GM21576 (cell line): ENCODE data around the gene TRAPPC10.

Experiments
- ATAC-seq: cut with Tn5 transposase; IDR thresholded peaks from one replicate; pipeline ENCODE4 v1.9.1; 2021; ENCODE audit warnings: mild to moderate bottlenecking, moderate library complexity; ENCODE audit not compliant: unreplicated experiment

Gene TRAPPC10

DNA sequence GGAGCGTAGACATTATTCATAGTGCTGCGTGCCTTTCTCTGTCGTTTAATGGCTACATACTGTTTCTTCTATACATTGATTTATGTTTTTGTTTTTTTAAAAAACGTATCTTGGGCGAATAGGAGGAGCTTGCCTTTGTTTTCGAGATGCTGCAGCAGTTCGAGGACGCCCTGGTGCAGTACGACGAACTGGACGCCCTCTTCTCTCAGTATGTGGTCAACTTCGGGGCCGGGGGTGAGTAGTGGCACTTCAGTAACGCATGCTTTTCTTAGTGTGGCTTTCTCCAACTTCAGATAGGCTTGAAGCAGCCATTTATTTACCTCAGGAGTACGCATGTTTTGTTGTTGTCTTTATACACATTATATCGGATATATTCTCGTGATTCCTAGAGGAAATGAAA lies 46.9 kb downstream of the TRAPPC10 start:
- ATAC-seq = no peak

DNA sequence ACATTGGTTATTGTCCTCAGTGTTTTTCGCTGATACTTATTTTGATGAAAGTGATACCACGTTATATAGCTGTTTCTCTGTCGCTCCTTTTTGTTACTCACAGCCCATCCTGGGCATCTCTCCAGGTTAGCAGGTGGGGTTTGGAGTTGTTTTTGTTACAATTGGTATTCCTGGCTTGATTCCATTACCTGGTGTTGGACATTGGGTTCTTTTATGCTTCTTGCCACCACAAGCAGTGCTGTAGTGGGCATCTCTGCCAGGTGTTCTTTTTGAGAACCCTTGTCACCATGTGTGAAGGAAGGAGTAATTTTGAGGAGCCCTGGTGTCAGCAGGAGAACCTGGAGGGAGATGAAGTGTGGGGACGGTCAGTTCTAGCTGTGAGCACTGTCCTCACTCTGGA lies 47.6 kb downstream of the TRAPPC10 start:
- ATAC-seq = no peak

DNA sequence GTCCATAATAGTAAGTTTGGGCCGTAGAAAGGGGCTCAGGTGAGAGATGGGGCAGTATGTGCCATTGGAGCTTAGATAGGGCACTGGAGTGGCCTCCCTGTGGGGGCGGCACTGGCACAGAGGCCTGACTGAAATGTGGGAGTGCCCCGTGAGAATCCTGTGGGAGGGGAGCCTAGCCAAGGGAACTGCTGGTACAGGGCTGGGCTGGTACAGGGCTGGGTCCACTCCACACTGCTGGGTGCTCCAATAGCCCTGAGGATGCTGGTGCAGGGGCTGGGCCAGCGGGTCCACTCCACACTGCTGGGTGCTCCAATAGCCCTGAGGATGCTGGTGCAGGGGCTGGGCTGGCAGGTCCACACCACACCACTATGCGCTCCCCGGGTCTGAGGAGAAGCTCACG lies 50.3 kb downstream of the TRAPPC10 start:
- ATAC-seq = no peak

DNA sequence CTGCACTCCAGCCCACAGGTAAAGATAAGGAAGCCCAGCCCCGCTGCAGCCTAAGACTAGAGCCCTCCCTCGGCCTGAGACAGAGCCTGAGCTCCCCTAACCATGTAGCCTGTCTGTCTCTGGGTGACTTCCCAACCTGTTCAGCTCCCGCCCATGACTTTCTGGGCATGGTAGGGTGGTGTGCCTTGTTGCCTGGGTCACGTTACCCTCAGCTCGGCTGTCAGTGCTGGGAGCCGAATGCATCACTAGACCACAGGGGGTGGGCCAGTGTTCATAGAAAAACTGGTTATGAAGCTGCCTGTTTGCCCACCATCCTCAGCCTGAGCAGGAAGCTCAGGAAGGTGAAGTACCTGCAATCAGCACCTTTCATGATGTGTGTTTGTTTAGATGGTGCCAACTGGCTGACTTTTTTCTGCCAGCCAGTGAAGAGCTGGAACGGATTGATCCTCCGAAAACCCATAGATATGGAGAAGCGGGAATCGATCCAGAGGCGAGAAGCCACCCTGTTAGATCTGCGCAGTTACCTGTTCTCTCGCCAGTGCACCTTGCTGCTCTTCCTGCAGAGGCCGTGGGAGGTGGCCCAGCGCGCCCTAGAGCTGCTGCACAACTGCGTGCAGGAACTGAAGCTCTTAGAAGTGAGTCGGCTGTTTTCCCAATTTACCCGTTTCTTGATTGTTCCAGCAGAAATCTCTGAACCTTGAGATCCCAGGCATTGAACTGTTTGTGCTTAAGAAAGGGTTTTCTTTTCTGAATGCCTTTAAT lies 51.2 kb downstream of the TRAPPC10 start:
- no peak for ATAC-seq

DNA sequence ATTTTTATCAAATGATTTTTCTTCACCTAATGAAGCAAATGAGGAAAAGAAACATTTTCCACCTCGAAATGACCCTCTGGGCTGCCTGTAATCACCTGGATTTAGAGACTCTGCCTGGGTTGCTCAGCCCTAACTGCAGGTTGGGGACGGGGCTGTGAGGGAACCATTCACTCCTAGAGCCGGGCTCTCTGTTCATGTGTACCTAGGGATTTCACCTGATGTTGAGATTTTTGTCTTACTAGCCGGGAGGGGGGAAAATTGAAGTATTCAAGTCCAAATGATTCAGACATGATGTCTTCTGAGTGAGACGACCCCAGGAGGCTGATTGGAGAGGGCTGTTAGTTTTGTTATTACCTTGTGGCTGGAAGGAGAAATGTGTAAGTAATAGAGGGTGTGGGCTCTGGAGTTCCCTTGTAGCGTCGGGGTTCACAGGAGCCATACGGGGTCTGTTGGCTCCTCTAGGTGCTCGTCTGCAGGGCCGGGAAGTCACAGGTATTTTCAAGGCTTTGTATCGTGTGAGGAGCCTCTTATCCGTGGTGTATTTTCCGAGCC lies 52.8 kb downstream of the TRAPPC10 start:
- no peak for ATAC-seq

DNA sequence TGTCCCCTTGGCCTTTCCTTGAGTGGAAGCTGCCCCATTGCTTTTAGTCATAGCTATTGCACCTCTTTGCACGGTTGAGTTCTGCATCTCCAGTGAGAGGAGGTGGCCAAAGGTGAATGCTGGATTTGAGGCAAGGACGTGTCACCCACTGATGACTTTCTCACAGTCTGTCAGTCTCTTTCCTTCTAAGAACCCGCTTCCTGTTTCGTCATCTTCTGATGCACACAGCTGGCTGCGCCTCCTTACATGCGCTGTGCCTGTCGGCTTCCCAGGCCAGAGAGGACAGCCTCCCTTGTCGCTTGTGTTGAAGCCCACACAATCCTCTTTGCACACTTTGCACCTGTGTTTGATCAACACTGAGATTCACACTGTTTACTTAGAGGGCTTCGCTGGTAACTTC lies 53.3 kb downstream of the TRAPPC10 start:
- ATAC-seq = peak; percentile 56

DNA sequence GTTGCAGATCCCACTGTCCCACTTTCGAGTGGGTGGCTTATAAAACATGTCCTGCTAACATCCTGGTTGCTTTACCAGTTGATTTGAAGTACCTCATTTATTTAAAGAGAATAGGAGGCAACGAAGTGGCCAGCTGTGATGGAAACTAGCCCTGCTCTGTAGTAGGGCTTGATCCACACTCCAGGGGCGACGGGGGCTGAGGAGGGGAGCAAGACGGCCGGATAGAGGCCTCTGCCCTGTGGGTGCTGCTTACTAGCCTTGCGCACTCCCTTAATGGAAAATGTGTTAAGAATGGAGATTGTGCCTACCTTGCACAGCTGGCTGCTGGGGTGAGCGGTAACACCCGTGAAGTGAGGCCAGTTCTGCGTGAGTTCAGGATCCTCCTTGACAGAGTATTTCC lies 54.0 kb downstream of the TRAPPC10 start:
- ATAC-seq = no peak

DNA sequence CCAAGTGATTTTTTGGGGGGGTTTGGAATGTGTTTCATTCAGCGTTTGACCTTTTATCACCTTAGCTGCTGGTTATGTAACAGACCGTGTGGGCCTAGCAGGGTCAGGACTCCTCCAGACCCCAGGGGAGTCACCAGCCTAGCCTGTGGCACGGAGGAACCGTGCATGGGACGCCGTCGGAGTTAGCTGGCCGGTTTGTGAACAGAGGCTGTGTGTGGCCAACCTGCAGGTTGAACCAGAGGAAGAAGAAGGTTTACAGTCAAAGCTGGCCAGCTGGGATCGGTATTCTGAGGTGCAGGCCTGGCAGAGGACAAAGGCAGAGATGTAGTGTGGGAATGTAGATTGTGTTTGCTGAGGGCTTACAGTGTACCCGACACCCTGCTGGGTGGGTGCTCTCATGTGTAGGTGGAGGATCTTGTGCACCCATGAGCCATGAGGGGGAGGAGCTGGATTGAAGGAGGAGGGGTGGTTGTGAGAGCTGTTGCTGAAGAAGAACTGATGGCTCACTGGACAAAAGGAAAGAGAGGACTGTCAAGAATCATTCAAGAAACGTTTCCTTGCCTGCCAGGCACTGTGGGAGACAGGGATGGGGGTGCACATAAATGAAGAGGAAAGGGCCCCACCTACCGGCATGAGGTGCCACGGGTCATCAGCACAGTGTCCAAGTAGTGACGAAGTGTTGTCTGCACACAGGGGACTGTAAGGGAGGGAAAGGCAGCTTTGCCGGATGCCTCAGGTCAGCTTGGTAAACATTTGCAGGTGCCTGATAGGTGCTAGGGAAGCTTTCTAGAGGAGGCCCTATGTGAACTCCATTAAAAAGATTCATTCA lies 55.1 kb downstream of the TRAPPC10 start:
- ATAC-seq = no peak

DNA sequence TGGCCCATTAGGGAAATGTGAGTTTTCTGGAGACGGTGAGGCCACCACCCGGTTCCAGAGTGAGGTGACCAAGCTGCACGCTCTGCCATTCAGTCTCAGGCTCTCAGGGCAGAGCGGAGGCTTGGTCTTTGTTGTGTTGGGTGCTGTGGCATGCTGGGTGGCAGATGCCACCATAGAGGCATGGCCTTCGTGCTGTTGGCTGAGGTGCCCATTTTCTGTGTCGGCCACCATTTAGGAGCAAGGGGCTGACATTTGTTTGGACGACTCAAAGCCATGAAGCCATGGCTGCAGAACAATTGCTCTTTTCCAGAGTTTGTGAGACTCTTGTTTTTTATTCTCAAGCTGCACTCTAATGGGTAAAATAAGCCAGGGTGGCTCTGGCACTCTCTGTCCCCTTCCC lies 58.3 kb downstream of the TRAPPC10 start:
- ATAC-seq = no peak

DNA sequence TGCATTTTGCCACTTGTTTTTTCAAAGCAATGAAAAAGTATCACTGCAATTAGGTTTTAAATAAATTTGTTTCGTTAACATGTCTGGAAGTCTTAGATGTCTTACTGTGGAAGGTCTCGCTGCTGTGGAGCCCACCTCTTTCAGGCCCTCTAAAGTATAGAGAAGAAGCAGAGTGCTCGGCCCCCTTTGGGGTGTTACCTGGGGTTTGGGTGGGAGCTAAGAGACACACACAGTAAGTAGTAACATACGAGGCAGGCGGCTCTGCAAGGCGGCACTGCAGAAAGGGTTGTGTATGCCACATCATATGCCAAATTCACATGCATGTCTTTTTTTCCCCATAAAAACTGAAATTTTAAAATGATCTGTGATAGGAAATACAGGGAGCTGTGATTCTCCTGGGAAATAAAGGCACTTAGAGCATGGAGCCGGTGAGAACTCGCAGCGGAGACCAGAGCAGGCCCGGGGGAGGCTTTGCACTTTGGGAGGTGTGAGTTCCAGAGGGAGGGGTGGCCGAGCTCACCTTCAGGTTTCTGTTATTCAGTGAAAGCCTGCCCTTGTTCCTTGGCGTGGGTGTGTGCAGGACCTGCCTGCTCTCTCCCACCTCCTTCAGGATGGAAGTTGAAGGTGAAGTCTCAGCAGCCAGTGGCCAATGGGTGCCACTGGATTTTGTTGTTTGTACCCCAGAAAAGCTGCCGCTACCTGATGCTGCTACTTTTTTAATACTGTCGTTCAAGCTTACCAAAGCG lies 59.4 kb downstream of the TRAPPC10 start:
- ATAC-seq = no peak

DNA sequence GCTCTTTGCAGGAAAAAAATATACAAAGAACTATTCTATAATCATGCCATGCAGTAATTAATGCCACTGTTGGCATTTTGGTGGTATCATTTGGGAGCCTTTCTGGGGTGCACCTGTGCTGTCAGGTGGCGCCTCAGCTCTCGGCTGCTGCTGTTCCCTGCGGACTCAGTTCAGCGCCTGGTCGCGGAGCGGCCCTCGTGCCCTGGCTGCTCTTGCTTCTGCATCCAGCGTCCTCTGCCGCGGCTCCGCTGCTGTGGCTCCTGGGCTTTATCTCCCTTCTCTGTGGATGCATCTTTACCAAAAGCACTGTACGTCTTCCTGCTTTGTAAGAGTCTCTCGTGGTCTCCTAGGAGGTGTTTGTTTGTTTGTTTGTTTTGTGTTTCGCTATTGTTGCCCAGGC lies 60.0 kb downstream of the TRAPPC10 start:
- no peak for ATAC-seq

DNA sequence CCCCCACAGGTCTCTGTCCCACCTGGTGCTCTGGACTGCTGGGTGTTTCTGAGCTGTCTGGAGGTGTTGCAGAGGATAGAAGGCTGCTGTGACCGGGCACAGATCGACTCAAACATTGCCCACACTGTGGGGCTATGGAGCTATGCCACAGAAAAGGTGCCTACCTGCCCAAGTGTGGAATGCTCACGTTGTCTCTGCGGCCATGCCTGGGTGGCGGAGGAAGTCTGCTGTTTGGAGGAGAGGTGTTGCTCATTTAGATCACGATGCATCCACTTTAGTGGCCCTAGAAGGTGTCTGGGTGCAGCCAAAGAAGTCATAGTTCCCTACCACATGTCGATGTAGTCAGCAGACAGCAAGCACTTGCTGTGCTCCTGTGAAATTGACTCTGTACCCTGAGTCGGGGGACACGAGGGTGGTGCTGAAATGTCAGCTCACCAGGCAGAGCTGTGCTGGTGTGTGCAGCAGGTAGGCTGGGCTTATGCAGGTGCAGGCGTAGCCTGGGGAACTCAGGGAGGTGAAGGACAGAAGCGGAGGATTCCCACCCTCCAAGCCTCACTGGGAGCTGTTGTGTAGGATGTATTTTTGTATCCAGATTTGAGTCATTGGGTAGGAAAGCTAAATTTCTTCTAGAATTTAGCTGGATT lies 62.3 kb downstream of the TRAPPC10 start:
- no peak for ATAC-seq

DNA sequence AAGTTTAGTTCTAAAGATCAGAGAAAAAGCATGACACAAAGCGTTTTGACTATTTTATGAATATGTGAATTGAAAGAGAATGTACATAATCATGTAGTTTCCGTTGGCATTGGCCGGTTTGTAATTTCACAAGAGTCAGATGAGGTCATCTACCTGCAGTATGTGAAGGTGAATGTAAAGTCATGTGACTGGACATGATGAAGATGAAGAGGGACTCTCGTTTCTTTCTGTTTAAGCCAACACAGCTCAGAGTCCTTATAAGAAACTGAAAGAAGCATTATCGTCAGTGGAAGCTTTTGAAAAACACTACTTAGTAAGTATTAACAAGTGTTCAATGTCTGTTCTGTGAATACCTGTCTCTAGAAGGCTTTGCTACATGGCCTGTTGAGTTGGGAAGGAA lies 64.2 kb downstream of the TRAPPC10 start:
- no peak for ATAC-seq

DNA sequence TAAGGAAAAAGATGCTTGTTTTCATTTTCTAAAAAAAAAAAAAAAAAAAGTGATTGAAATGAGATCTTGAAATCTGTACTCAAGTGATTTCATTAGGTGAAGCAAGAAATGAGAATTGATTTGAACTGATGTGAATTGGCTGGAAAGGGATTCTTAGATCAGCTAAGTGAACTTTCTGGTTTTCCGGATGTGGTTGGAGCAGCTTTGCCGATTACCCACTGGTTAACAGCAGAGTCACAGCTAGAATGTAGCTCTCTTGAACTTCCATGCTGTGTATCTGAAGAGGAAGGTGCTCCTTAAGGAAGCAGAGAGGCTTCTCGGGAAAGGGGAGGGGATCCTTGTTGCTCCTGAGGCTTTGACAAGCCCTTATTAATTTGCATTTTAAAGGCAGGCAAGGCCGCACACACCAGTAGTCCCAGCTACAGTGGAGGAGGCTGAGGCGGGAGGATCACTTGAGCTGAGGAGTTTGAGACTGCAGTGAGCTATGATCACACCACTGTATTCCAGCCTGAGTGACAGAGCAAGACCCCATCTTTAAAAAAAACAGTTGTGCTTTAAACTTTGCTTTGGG lies 66.4 kb downstream of the TRAPPC10 start:
- ATAC-seq = no peak

DNA sequence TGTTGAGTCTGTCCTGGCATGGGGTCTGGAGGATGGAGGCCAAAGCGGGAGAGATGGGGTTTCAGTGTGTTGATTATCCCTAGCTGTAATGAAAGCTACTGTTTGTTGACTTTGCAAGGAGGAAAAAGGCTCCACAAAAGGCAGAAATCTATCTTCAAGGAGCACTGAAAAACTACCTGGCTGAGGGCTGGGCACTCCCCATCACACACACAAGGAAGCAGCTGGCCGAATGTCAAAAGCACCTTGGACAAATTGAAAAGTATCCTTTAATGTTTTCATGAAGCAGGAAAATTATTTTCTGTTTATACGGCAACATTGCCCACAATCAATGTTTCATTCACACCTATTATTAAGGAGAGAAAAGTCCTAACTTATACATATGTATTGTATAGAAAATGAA lies 67.3 kb downstream of the TRAPPC10 start:
- no peak for ATAC-seq

DNA sequence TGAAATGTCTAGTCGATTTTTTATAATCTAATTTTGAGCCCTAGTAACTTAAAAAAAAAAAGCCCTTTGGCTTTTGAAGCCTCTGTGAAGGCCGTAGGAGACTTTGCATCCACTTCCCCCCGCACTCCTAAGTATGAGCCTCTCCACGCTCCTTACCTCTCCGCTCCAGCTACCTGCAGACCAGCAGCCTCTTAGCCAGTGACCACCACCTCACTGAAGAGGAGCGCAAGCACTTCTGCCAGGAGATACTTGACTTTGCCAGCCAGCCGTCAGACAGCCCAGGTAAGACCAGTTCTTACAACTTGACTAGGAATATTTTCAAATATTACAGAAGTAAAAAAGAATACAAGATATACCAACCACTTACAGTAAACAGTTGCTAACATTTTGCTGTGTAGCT lies 67.7 kb downstream of the TRAPPC10 start:
- no peak for ATAC-seq

DNA sequence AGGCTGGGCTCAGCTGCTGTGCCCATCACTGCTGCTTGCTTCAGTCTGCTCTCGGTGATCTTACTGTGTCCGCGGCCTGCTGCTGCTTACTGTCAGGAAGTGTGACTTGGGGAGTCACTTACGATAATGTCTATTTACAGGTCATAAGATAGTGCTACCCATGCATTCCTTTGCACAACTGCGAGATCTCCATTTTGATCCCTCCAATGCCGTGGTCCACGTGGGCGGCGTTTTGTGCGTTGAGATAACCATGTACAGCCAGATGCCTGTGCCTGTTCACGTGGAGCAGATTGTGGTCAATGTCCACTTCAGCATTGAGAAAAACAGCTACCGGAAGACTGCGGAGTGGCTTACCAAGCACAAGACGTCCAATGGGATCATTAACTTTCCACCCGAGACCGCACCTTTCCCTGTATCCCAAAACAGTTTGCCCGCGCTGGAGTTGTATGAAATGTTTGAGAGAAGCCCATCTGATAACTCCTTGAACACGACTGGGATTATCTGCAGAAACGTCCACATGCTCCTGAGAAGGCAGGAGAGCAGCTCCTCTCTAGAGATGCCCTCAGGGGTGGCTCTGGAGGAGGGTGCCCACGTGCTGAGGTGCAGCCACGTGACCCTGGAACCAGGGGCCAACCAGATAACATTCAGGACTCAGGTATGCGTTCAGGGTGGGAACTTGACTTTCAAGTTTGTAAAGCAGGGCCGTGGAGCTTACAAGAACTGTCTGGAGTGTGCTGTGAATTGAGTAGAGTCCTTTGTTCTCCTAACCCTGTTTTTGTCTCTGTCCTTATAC lies 70.7 kb downstream of the TRAPPC10 start:
- ATAC-seq = no peak

DNA sequence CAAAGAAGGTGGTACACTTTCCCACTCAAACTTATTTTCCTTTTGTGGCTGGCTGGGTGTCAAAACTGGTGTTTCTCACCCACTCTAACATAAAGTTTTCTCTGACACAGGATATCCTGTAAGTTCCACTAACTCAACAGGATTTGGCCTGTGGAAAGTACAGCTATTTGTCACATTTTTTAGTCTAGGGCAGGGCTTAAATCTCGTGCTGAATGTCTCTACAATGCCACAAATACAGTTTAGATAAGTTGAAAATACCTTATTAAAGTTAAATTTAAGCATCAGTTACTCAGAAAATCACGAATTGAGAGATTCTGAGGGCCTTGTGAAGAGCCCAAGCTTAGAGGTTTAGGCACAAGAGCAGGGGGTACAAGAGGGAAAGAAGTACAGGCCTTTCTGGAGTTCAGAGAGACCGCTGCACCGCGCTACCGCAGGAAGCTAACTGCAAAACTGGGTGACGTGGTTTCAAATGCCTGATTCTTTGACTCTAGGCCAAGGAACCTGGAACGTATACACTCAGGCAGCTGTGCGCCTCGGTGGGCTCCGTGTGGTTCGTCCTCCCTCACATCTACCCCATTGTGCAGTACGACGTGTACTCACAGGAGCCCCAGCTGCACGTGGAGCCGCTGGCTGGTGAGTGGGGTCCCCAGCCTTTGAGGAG lies 71.7 kb downstream of the TRAPPC10 start:
- no peak for ATAC-seq
